Measurements from ENCODE around the gene MALAT1. TPM values are rescaled to one million over a fixed set of nuclear protein-coding genes. Genes with fewer than 3 reads are reported as not detected.
"Not testable (repeated sequence)": the region's sequence is repeated elsewhere in the genome, so short reads cannot be mapped to it uniquely, and the experiment has no call there.

The MALAT1 gene
- total RNA-seq (1,000 to 10,000 TPM; 2,360 to 5,615 (median 3,481) TPM), polyA plus RNA-seq (1,000 to 10,000 TPM in 1 of 2 donors, 100 to 1,000 TPM in 1; 251 to 2,313 TPM)

DNA sequence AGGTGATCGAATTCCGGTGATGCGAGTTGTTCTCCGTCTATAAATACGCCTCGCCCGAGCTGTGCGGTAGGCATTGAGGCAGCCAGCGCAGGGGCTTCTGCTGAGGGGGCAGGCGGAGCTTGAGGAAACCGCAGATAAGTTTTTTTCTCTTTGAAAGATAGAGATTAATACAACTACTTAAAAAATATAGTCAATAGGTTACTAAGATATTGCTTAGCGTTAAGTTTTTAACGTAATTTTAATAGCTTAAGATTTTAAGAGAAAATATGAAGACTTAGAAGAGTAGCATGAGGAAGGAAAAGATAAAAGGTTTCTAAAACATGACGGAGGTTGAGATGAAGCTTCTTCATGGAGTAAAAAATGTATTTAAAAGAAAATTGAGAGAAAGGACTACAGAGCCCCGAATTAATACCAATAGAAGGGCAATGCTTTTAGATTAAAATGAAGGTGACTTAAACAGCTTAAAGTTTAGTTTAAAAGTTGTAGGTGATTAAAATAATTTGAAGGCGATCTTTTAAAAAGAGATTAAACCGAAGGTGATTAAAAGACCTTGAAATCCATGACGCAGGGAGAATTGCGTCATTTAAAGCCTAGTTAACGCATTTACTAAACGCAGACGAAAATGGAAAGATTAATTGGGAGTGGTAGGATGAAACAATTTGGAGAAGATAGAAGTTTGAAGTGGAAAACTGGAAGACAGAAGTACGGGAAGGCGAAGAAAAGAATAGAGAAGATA lies at the start of gene MALAT1:
Gene MALAT1 (plus strand): TSS at position 69 of the 736 bp plus-strand sequence.
- peaks cover 0 to 27% (median 4%) of the 10 kb centered on the region in 3 donors for H3K36me3 ChIP-seq
- peak; percentile 88 to 99 (median 94) for DNase-seq
- no peaks in the 10 kb centered on the region for H3K9me3 ChIP-seq
- intact Hi-C loops (cut with DNase I), result loop anchor here in 1 of 3 donors (2.0 kb wide), 1 partner anchor 76 kb away; the partner anchor contains the start of gene NEAT1
- TF ChIP-seq, protein P1, sequence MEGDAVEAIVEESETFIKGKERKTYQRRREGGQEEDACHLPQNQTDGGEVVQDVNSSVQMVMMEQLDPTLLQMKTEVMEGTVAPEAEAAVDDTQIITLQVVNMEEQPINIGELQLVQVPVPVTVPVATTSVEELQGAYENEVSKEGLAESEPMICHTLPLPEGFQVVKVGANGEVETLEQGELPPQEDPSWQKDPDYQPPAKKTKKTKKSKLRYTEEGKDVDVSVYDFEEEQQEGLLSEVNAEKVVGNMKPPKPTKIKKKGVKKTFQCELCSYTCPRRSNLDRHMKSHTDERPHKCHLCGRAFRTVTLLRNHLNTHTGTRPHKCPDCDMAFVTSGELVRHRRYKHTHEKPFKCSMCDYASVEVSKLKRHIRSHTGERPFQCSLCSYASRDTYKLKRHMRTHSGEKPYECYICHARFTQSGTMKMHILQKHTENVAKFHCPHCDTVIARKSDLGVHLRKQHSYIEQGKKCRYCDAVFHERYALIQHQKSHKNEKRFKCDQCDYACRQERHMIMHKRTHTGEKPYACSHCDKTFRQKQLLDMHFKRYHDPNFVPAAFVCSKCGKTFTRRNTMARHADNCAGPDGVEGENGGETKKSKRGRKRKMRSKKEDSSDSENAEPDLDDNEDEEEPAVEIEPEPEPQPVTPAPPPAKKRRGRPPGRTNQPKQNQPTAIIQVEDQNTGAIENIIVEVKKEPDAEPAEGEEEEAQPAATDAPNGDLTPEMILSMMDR (IDR thresholded peaks at IDR 0.05), result no peak
- H3K27ac ChIP-seq, result peak within 1 kb of the TSS; percentile 96 to 99 (median 98)
- peak within 1 kb of the TSS; percentile 46 to 81 (median 72) for H3K4me3 ChIP-seq
- 0% methylated on average over 24 of the region's 24 CpGs for WGBS, 2 donors
- no peak for FAIRE-seq
- ATAC-seq, result peak; percentile 24 to 55 (median 42)
- no peaks in the 10 kb centered on the region for H3K27me3 ChIP-seq
- peaks cover 23 to 27% (median 24%) of the 10 kb centered on the region in 3 donors for H3K4me1 ChIP-seq

DNA sequence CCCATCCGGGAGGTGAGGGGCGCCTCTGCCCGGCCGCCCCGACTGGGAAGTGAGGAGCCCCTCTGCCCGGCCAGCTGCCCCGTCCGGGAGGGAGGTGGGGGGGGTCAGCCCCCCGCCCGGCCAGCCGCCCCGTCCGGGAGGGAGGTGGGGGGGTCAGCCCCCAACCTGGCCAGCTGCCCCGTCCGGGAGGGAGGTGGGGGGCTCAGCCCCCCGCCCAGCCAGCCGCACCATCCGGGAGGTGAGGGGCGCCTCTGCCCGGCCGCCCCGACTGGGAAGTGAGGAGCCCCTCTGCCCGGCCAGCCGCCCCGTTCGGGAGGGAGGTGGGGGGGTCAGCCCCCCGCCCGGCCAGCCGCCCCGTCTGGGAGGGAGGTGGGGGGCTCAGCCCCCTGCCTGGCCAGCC lies 47.5 kb upstream of the MALAT1 start:
- intact Hi-C loops (cut with DNase I); H3K27ac ChIP-seq; H3K9me3 ChIP-seq; FAIRE-seq; ATAC-seq; H3K4me1 ChIP-seq; H3K27me3 ChIP-seq; H3K4me3 ChIP-seq; H3K36me3 ChIP-seq; DNase-seq: not testable (repeated sequence)
- 88% methylated on average over 19 of the region's 30 CpGs; no CpG with 5 or more reads in 1 of the 2 donors for WGBS, 2 donors

DNA sequence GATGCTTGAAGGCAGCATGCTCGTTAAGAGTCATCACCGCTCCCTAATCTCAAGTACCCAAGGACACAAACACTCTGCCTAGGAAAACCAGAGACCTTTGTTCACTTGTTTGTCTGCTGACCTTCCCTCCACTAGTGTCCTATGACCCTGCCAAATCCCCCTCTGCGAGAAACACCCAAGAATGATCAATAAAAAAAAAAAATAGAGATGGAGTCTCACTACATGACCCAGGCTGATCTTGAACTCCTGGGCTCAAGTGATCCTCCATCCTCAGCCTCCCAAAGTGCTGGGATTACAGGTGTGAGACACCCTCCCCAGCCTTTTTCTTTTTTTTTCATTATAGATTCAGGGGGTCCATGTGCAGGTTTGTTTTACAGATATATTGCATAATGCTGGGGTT lies 46.6 kb upstream of the MALAT1 start:
- WGBS, 2 donors, result 37 to 45% methylated on average over 1 to 3 of the region's 3 CpGs
- H3K9me3 ChIP-seq; H3K4me1 ChIP-seq; intact Hi-C loops (cut with DNase I); H3K27ac ChIP-seq; FAIRE-seq; H3K27me3 ChIP-seq; H3K4me3 ChIP-seq; ATAC-seq; H3K36me3 ChIP-seq; DNase-seq: not testable (repeated sequence)

DNA sequence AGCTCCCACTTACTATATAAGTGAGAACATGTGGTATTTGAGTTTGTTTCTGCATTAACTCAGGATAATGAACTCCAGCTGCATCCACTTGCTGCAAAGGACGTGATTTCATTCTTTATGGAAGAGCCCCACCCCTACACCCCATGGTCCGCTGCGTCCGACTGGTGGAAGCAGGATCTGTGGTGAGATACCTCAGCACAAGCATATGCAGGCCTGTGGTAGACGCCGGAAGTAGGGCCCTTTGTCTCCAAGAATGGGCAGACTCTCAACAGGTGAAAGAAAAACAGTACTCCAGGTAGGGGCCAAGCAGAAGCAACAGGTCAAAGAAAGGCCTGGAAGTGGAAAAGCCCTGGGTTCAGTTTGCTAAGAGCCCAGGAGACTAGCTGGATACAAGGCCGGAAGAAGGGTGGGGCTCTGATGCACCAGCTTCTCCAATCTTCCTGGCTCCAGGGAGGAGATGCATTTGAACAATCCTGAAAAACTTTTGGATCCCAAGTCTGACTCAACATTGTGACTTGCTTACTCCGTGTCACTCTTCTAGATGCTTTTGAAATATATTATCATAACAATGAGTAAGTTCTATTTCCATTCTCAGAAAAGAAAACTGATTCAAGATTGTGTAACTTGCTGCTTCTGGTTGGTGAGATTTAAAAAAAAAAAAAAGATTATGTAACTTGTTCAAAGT lies 45.9 kb upstream of the MALAT1 start:
- intact Hi-C loops (cut with DNase I), result no loop called here
- FAIRE-seq, result no peak
- Histone ChIP-seq H3K4me1 (peaks cover 0 to 3% (median 0%) of the 10 kb centered on the region in 3 donors), H3K9me3 (no peaks in the 10 kb centered on the region), H3K27ac (no peak overlapping the region), H3K27me3 (no peaks in the 10 kb centered on the region), H3K36me3 (no peaks in the 10 kb centered on the region), H3K4me3 (no peak overlapping the region)
- ATAC-seq, result no peak
- TF ChIP-seq, protein P1 (IDR thresholded peaks at IDR 0.05), result no peak
- 84 to 90% methylated on average over 8 of the region's 8 CpGs for WGBS, 2 donors
- DNase-seq, result peak in 2 of 6 donors; percentile 12 to 50

DNA sequence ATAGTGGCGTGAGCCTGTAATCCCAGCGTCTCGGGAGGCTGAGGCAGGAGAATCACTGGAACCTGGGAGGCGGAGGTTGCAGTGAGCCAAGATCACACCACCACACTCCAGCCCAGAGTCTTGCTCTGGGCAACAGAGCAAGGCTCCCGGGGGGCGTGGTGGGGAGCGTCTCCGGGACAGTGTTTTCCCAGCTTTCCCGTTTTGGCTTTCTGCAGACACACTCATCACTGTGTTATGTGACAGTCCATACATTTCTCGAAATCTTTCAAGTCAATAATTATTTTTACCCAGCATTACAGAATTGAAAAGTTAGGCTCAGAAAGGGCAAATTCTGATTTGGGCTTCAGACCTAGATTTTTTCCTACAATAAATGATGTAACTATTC lies 44.5 kb upstream of the MALAT1 start:
- 73 to 75% methylated on average over 8 to 10 of the region's 10 CpGs for WGBS, 2 donors

More for the DNA sequence above, 44.5 kb upstream of the MALAT1 start:
- H3K27me3 ChIP-seq, result no peaks in the 10 kb centered on the region
- intact Hi-C loops (cut with DNase I), result no loop called here
- FAIRE-seq, result no peak
- peak overlapping the region in 3 of 4 donors; percentile 8 to 43 (median 38) for H3K4me3 ChIP-seq
- peaks cover 0 to 3% (median 0%) of the 10 kb centered on the region in 3 donors for H3K4me1 ChIP-seq
- DNase-seq, result peak in 2 of 6 donors; percentile 17 to 42
- H3K36me3 ChIP-seq, result no peaks in the 10 kb centered on the region
- ATAC-seq, result peak in 1 of 4 donors; percentile 4
- peak overlapping the region in 3 of 4 donors; percentile 10 to 45 (median 39) for H3K27ac ChIP-seq
- H3K9me3 ChIP-seq, result no peaks in the 10 kb centered on the region
- TF ChIP-seq, protein P1 (IDR thresholded peaks at IDR 0.05), result no peak

Measured in pancreas (tissue), 10 donors.